Measurements from ENCODE around the gene OLIG2.

The OLIG2 gene

GRCh38 chr21:33019516-33019884 is 6.2 kb upstream of the OLIG2 start:
- DNase-seq (ENCODE audit: insufficient read length, low spot score) (no peak), FAIRE-seq (no peak)

GRCh38 chr21:33019885-33020557 is 5.7 kb upstream of the OLIG2 start:
- DNase-seq (ENCODE audit: insufficient read length, low spot score) (no peak), FAIRE-seq (no peak)

- FAIRE-seq: no peak
- DNase-seq (ENCODE audit: insufficient read length, low spot score): no peak
These were observed 5.1 kb upstream of the OLIG2 start for GRCh38 chr21:33020558-33021100.

GRCh38 chr21:33021150-33021549 is 4.6 kb upstream of the OLIG2 start:
- no peak for DNase-seq (ENCODE audit: insufficient read length, low spot score)
- FAIRE-seq: no peak

- DNase-seq (ENCODE audit: insufficient read length, low spot score) (no peak), FAIRE-seq (no peak)
These were observed 4.1 kb upstream of the OLIG2 start for GRCh38 chr21:33021667-33022066.

GRCh38 chr21:33022489-33022827 is 3.3 kb upstream of the OLIG2 start:
- DNase-seq (ENCODE audit: insufficient read length, low spot score) (no peak), FAIRE-seq (no peak)

- no peak for FAIRE-seq
- no peak for DNase-seq (ENCODE audit: insufficient read length, low spot score)
These were observed 2.7 kb upstream of the OLIG2 start for GRCh38 chr21:33022828-33023573.

- no peak for FAIRE-seq
These were observed 2.0 kb upstream of the OLIG2 start for GRCh38 chr21:33023574-33024200.

GRCh38 chr21:33024201-33025103 is 1.3 kb upstream of the OLIG2 start:
- DNase-seq (ENCODE audit: insufficient read length, low spot score): no peak
- peak; percentile 23 for FAIRE-seq

More at GRCh38 chr21:33023574-33024200, 2.0 kb upstream of the OLIG2 start:
- no peak for DNase-seq (ENCODE audit: insufficient read length, low spot score)

GRCh38 chr21:33025106-33025488 is 638 bp upstream of the OLIG2 start:
- no peak for DNase-seq (ENCODE audit: insufficient read length, low spot score)
- no peak for FAIRE-seq

- no peak for DNase-seq (ENCODE audit: insufficient read length, low spot score)
- no peak for FAIRE-seq
These were observed 716 bp downstream of the OLIG2 start for GRCh38 chr21:33026443-33026858.

- FAIRE-seq: no peak
- DNase-seq (ENCODE audit: insufficient read length, low spot score): no peak
These were observed 1.2 kb downstream of the OLIG2 start for GRCh38 chr21:33026878-33027400.

GRCh38 chr21:33027401-33028286 is 1.9 kb downstream of the OLIG2 start:
- FAIRE-seq: no peak
- DNase-seq (ENCODE audit: insufficient read length, low spot score): no peak

GRCh38 chr21:33028287-33028670 is 2.5 kb downstream of the OLIG2 start:
- FAIRE-seq (no peak), DNase-seq (ENCODE audit: insufficient read length, low spot score) (no peak)

- FAIRE-seq: no peak
- no peak for DNase-seq (ENCODE audit: insufficient read length, low spot score)
These were observed 3.1 kb downstream of the OLIG2 start for GRCh38 chr21:33028773-33029384.

- no peak for DNase-seq (ENCODE audit: insufficient read length, low spot score)
- no peak for FAIRE-seq
These were observed 3.7 kb downstream of the OLIG2 start for GRCh38 chr21:33029385-33029921.

GRCh38 chr21:33029975-33030461 is 4.3 kb downstream of the OLIG2 start:
- DNase-seq (ENCODE audit: insufficient read length, low spot score) (no peak), FAIRE-seq (no peak)

GRCh38 chr21:33030633-33031032 is 4.9 kb downstream of the OLIG2 start:
- DNase-seq (ENCODE audit: insufficient read length, low spot score): no peak
- no peak for FAIRE-seq

Measured in GM19239 (cell line).